SK-N-SH (cell line): ENCODE measurements around the gene SHB. TPM values are rescaled to one million over a fixed set of nuclear protein-coding genes. Genes with fewer than 3 reads are reported as not detected.

Experiments
- polyA plus RNA-seq, 3 experiments: library from polyadenylated mRNA; depleted of rRNA; stranded (reverse); fragments of >200 nt; gene quantifications; 2 replicates each; pipeline ENCODE4 v1.2.3, GENCODE V29; 2012
- small RNA-seq, 7 experiments: library from RNA; depleted of rRNA; stranded (forward); fragments of <200 nt; gene quantifications; one replicate each; pipeline ENCODE3, GENCODE V24; 2012

SHB gene
- polyA plus RNA-seq, 1 of the 3 experiments (the other 2 are of a cell fraction): 26.0 TPM

Small RNAs within 50 kb of the gene (small RNA-seq; reads per million reads assigned to genes)
- 0 reads per million in 7 experiments for gene RNU7-124P

Other genes with a start within 250 kb of the SHB start
- 13.3 and 14.9 TPM in 2 replicates for gene SLC25A51, start 165.1 kb downstream of the SHB start, polyA plus RNA-seq (2012; rRNA removed)